ENCODE data around the gene PKD1. TPM values are rescaled to one million over a fixed set of nuclear protein-coding genes. Genes with fewer than 3 reads are reported as not detected.

Gene PKD1
- polyA plus RNA-seq, 1 donor from 2014 or later, result 176 TPM

GRCh38 chr16:2155977-2156848 is 20.5 kb upstream of the PKD1 start:
- TF ChIP-seq, protein P1, sequence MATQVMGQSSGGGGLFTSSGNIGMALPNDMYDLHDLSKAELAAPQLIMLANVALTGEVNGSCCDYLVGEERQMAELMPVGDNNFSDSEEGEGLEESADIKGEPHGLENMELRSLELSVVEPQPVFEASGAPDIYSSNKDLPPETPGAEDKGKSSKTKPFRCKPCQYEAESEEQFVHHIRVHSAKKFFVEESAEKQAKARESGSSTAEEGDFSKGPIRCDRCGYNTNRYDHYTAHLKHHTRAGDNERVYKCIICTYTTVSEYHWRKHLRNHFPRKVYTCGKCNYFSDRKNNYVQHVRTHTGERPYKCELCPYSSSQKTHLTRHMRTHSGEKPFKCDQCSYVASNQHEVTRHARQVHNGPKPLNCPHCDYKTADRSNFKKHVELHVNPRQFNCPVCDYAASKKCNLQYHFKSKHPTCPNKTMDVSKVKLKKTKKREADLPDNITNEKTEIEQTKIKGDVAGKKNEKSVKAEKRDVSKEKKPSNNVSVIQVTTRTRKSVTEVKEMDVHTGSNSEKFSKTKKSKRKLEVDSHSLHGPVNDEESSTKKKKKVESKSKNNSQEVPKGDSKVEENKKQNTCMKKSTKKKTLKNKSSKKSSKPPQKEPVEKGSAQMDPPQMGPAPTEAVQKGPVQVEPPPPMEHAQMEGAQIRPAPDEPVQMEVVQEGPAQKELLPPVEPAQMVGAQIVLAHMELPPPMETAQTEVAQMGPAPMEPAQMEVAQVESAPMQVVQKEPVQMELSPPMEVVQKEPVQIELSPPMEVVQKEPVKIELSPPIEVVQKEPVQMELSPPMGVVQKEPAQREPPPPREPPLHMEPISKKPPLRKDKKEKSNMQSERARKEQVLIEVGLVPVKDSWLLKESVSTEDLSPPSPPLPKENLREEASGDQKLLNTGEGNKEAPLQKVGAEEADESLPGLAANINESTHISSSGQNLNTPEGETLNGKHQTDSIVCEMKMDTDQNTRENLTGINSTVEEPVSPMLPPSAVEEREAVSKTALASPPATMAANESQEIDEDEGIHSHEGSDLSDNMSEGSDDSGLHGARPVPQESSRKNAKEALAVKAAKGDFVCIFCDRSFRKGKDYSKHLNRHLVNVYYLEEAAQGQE (IDR thresholded peaks at IDR 0.05; ENCODE audit: borderline replicate concordance), result peak; percentile 24
- TF ChIP-seq POLR2AphosphoS5 (IDR thresholded peaks at IDR 0.05), result no peak
- TF ChIP-seq TAF1 (IDR thresholded peaks at IDR 0.05; ENCODE audit: low read depth), result no peak
- TF ChIP-seq MXI1 (conservative IDR thresholded peaks at IDR 0.05; ENCODE audit: poor library complexity, severe bottlenecking), result no peak
- TF ChIP-seq EZH2 (IDR thresholded peaks at IDR 0.05; ENCODE audit: borderline replicate concordance, insufficient read depth, low read length, poor library complexity, severe bottlenecking), result no peak
- H3K36me3 ChIP-seq (ENCODE audit: insufficient read depth, low read length), result no peaks in the 10 kb centered on the region
- H3K9me2 ChIP-seq (ENCODE audit: insufficient read depth, low read length), result no peaks in the 10 kb centered on the region
- peak overlapping the region; percentile 72 for H3K4me2 ChIP-seq (ENCODE audit: low read length)
- H2AFZ ChIP-seq (ENCODE audit: low read depth, low read length), result no peak overlapping the region
- H3K4me3 ChIP-seq (ENCODE audit: low read length), result peak overlapping the region; percentile 85
- peak overlapping the region; percentile 67 for H3K27ac ChIP-seq (ENCODE audit: low read length)
- H3K79me2 ChIP-seq (replicated peaks; ENCODE audit: insufficient read depth, low read length), result peaks cover 52% of the 10 kb centered on the region
- peaks cover 7% of the 10 kb centered on the region for H4K20me1 ChIP-seq (ENCODE audit: insufficient read depth)
- H3K27me3 ChIP-seq (ENCODE audit: insufficient read depth, low read depth, low read length), result no peaks in the 10 kb centered on the region
- H3K9me3 ChIP-seq (ENCODE audit: low read length), result no peaks in the 10 kb centered on the region
- H3F3A ChIP-seq (ENCODE audit: insufficient read depth, low read length, poor library complexity, severe bottlenecking), result no peaks in the 10 kb centered on the region
- H3K9ac ChIP-seq (ENCODE audit: low read length), result peak overlapping the region; percentile 82

DNA sequence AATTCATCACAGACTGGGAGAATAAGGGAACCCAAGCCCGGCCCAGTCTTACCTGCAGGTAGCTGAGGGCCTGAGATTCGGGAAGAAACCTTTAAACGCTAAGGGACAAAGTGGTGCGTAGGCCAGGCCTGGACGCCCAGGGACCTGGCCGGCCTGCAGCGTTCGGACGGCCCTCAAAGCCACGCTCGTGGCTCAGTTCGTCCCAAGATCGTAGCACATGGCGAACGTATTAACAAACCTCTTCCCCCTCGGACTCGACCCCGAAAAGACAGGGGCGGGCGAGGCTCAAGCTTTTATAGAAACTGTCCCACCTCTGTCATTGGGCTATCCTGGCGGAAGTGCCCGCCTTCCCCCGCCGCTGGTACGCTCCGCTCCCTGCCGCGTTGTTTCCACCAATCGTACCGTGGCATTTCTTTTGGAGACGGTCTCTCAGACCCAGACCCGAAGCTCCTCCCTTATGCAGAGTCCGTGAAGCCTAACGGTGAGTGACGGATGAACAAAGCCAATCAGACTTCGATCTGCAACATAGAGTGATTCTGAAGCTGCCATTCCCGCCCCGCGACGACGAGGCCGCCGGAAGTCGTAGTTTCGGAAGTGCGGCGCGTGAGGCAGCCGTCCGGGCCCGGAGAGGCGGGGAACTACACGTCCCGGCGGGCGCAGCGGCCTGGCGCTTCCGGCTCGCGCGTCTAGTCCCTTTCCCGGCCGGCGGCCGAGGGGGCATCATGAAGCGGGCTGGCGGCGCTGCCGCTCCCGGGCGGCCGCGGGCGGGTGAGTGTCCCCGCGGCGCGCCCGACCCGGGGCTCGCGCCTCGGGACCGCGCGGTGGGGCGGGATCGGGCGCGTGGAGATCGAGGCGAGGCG is 19.6 kb upstream of the PKD1 start, which contains the start of gene TRAF7:
TSS of gene TRAF7 (plus strand) at position 692 of the 860 bp plus-strand sequence. CDS start 8,139 bp downstream, outside the sequence.
- Histone ChIP-seq H2AFZ (ENCODE audit: low read depth, low read length) (no peak within 1 kb of the TSS), H3K9me3 (ENCODE audit: low read length) (no peaks in the 10 kb centered on the region), H3K79me2 (replicated peaks; ENCODE audit: insufficient read depth, low read length) (peaks cover 52% of the 10 kb centered on the region), H3K4me3 (ENCODE audit: low read length) (peak within 1 kb of the TSS; percentile 85), H3F3A (ENCODE audit: insufficient read depth, low read length, poor library complexity, severe bottlenecking) (no peaks in the 10 kb centered on the region), H3K4me2 (ENCODE audit: low read length) (peak within 1 kb of the TSS; percentile 72), H3K9ac (ENCODE audit: low read length) (peak within 1 kb of the TSS; percentile 82), H3K27ac (ENCODE audit: low read length) (peak within 1 kb of the TSS; percentile 67), H4K20me1 (ENCODE audit: insufficient read depth) (peaks cover 11% of the 10 kb centered on the region), H3K9me2 (ENCODE audit: insufficient read depth, low read length) (no peaks in the 10 kb centered on the region), H3K27me3 (ENCODE audit: insufficient read depth, low read depth, low read length) (peaks cover under 1% of the 10 kb centered on the region), H3K36me3 (ENCODE audit: insufficient read depth, low read length) (no peaks in the 10 kb centered on the region)
- TF ChIP-seq EZH2 (IDR thresholded peaks at IDR 0.05; ENCODE audit: borderline replicate concordance, insufficient read depth, low read length, poor library complexity, severe bottlenecking), result no peak
- peak; percentile 94 for TF ChIP-seq TAF1 (IDR thresholded peaks at IDR 0.05; ENCODE audit: low read depth)
- TF ChIP-seq EP300 (conservative IDR thresholded peaks at IDR 0.05; ENCODE audit: poor library complexity, severe bottlenecking), result peak; percentile 45
- peak; percentile 97 for TF ChIP-seq MXI1 (conservative IDR thresholded peaks at IDR 0.05; ENCODE audit: poor library complexity, severe bottlenecking)
- TF ChIP-seq, protein P1 (IDR thresholded peaks at IDR 0.05; ENCODE audit: borderline replicate concordance), result peak; percentile 89
- TF ChIP-seq RAD21 (conservative IDR thresholded peaks at IDR 0.05), result no peak
- peak; percentile 99 for TF ChIP-seq POLR2AphosphoS5 (IDR thresholded peaks at IDR 0.05)
- TF ChIP-seq, protein P2, sequence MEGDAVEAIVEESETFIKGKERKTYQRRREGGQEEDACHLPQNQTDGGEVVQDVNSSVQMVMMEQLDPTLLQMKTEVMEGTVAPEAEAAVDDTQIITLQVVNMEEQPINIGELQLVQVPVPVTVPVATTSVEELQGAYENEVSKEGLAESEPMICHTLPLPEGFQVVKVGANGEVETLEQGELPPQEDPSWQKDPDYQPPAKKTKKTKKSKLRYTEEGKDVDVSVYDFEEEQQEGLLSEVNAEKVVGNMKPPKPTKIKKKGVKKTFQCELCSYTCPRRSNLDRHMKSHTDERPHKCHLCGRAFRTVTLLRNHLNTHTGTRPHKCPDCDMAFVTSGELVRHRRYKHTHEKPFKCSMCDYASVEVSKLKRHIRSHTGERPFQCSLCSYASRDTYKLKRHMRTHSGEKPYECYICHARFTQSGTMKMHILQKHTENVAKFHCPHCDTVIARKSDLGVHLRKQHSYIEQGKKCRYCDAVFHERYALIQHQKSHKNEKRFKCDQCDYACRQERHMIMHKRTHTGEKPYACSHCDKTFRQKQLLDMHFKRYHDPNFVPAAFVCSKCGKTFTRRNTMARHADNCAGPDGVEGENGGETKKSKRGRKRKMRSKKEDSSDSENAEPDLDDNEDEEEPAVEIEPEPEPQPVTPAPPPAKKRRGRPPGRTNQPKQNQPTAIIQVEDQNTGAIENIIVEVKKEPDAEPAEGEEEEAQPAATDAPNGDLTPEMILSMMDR (IDR thresholded peaks at IDR 0.05; ENCODE audit: poor library complexity, severe bottlenecking), result peak; percentile 22
- peak; percentile 43 for TF ChIP-seq SMC3 (conservative IDR thresholded peaks at IDR 0.05; ENCODE audit: poor library complexity)

All from neural cell (in vitro differentiated cells).